NCI-H1436 (cell line): Measurements from ENCODE around the gene AZIN2.
"Not testable (repeated sequence)": the region's sequence is repeated elsewhere in the genome, so short reads cannot be mapped to it uniquely, and the experiment has no call there.

Experiments used
- DNase-seq: peaks from one replicate; lab custom pipeline; 2025; lab: John Stamatoyannopoulos, UW

AZIN2 gene

DNA sequence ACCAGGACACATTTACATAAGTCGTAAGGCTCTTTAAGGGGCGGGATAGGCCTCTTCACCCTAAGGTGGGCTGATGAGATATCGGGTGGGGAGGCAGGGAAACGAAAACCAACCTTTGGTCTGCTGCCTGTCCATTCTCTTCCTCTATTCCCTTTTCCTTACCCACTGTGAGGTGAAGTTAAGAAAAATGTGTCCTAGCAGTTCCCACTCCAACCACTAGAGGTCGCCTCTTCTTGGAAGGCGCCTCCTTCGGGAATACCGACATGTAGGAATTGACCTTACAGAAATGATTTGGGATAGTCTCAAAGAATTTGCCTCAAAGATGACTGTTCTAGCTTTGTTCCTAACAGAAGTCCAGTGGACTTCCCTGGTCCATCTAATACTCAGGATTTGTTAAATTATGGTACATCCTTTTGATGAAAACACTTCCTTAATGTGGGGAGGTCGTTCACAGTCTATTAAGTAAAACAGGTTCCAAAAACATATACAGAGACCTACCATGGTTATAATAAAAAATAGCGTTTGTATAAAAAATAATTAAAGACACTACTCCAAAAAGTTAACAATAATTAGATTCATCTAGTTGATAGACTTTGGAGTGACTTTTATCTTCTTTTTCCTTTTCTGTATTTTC, 14.1 kb downstream of the AZIN2 start:
- DNase-seq, result peak; percentile 30

DNA sequence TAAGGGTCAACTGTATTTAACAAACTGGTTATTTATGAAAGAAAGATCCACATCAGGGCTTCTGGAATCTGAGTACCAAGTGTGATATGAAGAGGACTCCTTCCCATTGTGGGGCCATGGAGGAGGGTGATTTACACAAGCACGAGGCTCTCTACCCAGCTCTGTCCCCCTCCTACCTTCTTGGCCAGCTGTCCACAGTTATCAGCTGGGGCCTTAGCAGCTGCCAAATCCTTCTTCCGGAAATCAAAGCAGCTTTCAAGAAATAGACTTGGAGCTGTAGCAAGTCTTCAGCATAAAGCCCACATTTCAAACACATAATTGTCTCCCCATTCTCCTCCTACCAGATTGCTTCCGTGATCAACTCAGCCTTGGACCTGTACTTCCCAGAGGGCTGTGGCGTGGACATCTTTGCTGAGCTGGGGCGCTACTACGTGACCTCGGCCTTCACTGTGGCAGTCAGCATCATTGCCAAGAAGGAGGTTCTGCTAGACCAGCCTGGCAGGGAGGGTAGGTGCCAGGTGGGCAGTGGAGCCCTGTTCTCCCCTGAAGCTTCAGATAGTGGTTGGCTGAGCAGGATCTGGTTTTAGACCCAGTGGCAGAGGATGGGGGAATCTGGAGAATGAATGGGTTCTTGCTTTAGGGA, 15.5 kb downstream of the AZIN2 start:
- no peak for DNase-seq

DNA sequence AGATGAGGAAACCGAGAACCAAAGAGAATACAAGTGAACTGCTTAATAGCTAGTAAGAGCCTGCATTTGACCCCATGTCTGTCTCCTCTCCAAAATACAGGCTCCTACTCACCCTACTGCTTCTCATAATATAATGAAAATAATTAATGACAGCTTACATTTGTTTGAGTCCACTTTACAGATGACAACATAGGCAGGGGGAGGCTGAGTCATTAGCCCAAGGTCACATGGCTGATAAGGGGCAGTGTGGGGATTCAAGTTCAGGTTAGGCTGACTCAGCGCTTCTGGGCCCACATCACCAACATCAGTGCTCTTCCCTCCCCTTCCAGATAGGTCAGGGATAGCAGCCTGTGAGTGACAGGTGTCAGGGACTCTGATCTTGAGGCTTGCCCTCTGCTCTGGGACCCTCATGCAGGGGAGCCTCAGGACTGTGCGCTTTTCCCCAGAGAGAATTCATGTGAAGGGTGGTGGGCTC, 16.2 kb downstream of the AZIN2 start:
- no peak for DNase-seq

DNA sequence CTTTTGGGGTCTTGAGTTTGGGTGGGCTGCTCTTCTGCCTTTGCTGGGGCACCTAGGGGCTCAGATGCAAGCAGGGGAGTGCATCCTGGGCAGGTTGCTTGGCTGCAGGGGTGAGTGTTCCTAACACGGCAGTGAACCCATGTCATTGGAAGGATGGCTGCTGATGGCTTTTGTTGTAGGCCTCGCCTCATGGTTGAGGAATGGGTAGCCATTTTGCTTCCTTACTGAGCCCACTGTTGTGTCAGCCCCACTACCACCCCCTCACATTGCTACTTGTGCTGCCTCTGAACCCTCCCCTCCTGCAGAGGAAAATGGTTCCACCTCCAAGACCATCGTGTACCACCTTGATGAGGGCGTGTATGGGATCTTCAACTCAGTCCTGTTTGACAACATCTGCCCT, 16.8 kb downstream of the AZIN2 start:
- DNase-seq, result no peak

DNA sequence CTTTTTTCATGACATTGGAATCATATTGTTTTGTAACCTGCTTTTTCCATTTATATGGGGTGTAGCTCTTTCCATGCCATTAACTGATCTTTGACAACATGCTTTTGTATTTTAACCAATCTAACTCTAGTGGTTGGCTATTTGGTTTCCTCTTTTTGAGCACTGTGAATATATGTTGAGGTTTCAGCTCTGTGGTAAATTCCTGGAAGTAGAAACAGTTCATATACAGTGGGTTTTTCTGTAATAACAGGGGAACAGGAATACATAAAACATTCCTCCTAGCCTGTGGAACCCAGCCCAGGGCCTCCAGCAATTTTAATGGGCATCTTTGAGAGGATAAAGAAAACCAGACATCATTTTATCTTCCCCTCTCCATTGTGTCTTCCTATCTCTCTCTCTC, 17.4 kb downstream of the AZIN2 start:
- DNase-seq, result no peak

DNA sequence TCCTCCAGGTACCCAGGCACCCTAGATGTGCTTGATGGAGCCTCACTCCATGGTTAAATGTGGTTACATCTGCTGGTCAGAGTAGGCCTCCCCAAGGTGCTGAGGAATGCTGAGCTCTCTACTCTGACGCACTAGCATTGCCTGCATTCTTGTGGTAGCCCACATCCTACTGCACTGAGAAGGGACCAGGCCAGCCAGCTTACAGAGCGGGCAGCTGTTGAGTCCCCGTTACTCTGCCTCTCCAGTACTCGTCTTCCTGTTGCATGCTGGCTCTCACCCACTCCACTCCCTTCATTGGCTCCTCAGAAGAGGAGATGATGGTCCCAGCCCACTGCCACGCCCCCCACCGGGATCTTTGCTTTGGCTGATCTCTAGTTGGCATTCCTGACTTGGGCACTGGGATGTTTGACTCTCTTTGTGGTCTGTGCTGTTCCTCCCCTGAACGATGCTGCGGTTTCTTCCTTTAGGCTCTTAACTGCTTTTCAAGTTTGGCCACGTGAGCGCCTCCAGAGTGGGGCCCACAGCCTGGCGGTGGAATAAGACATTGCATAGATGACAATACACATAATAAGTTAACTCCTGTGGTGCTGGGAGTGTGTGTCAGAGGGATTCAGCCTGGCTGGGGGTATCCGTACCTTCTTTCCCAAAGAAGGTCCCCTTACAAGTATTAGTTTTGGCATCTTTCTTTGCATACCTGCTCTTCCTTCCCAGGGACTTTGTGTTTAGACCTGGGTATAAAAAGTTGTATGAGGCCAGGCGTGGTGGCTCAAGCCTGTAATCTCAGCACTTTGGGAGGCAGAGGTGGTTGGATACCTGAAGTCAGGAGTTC, 18.6 kb downstream of the AZIN2 start:
- no peak for DNase-seq

DNA sequence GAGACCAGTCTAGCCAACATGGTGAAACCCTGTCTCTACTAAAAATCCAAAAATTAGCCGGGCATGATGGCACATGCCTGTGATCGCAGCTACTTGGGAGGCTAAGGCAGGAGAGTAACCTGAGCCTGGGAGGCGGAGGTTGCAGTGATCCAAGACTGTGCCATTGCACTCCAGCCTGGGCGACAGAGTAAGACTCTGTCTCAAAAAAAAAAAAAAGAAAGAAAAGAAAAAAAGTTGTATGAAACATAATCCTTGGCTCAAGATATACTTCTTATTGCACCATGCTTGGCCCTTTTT, 19.1 kb downstream of the AZIN2 start:
- not testable (repeated sequence) for DNase-seq

DNA sequence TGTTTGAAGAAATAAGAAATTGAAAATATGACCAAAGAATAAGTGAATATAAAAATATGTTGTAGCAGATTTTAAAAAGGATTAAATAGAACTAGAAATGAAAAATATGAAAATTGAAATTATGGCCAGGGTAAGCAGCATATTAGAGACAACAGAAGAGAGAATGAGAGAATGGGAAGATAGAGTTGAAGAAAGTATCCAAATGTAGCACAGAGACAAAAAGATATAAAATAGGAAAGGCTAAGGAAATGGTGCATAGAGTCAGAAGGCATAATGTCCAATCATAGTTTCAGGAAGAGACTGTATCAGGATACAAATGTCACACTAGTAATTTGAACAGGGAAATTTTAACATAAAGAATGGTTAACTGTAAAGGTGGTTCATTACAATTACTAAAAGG, 29.5 kb downstream of the AZIN2 start:
- no peak for DNase-seq

DNA sequence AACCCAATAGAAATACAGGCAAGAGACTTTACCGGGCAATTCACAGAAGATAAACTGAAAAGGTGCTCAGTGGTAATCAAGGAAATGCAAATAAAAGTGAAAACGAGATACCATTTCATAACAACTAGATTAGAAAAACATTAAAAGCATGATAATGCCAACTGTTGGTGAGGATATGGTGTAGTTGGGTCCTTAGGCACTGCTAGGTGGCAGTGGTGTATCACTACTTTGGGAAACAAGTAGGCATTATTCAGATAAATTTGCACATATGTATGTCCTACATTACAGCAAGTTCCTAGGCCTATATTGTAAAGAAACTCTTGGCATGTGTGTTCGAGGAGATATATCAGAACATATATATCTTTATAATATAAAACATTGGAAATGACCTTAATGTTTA, 31.0 kb downstream of the AZIN2 start:
- no peak for DNase-seq

DNA sequence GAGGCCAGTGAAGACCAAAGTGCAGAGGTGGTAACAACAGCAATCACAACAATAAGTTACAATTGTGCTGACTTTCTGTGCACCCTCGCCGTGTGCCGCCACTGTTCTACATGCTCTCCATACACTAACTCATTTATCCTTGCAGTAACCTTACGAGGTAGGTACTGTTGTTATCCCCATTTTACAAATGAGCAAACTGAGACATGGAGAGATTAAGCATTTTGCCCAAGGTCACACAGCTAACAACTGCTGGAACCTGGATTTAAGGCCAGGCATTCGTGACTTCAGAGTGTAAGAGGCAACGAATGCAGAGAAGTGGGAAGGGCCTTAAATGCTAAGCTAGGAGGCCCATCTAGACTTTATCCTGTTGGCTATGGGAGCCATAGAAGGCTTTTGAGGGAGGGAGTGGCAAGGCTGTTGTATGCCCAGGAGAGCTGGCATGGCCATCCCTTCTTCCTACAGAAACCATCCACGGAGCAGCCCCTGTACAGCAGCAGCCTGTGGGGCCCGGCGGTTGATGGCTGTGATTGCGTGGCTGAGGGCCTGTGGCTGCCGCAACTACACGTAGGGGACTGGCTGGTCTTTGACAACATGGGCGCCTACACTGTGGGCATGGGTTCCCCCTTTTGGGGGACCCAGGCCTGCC, 36.6 kb downstream of the AZIN2 start:
- DNase-seq, result no peak

DNA sequence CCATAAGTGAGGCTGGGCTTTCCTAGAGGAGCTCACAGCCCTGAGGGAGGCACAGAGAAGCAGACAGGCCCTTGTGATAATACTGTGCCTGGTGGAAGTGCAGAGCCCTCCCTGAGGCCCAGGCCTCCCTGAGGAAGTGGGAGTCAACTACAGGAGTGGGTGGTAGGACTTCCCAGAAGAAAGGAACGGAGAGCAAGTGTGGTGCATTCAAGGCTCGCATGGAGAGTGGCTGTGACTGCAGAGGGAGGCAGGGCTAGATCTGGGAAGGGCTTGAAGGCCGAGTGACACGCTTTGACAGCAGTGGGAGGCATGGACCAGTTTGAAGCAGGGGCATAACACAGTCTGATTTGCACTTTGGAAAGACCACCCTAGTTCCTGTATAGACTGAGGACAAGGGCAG, 37.3 kb downstream of the AZIN2 start:
- DNase-seq, result no peak

DNA sequence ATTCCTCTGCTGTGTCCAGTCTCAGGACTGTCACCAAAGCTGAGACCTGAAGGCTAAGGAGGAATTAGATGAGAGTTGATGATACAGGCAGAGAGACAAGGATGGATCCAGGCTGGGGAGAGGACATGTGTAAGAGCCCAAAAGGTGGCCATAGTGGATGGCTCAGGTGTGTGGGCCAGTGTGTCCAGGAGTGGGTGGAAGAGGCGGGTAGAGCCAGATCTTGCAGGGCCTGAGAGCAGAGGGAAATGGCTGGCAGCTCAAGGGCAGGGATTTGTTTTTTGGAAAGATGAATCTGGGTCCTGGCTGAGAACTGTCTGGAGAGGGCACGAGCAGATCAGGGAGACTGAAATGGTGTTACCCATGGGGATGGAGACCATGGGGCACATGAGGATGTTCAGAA, 38.1 kb downstream of the AZIN2 start:
- no peak for DNase-seq

DNA sequence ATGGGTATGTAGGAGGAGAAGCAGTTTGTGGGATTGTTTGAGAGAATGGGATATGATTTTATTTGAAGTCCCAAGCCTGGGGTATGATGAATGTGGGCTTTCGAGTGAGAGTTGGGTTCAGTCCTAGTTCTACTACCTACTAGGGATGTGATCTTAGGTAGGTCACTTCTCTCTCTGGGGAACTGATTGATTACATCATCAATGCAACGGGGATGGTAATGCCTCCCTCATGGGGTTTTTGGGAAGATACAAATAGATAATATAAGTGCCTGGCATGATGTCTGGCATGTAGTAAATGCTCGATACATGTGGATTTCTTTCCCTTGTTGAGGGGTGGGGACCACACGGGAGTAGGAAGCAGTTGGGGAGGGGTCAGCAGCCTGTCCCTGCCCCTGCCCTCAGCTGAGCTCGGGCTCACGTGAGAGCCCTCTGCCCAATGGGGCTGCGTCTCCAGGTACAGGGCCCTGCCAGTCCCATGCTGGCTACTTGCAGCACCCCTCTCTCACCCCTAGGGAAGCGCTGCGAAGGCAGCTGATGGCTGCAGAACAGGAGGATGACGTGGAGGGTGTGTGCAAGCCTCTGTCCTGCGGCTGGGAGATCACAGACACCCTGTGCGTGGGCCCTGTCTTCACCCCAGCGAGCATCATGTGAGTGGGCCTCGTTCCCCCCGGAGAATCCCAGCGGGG, 38.7 kb downstream of the AZIN2 start:
- no peak for DNase-seq

DNA sequence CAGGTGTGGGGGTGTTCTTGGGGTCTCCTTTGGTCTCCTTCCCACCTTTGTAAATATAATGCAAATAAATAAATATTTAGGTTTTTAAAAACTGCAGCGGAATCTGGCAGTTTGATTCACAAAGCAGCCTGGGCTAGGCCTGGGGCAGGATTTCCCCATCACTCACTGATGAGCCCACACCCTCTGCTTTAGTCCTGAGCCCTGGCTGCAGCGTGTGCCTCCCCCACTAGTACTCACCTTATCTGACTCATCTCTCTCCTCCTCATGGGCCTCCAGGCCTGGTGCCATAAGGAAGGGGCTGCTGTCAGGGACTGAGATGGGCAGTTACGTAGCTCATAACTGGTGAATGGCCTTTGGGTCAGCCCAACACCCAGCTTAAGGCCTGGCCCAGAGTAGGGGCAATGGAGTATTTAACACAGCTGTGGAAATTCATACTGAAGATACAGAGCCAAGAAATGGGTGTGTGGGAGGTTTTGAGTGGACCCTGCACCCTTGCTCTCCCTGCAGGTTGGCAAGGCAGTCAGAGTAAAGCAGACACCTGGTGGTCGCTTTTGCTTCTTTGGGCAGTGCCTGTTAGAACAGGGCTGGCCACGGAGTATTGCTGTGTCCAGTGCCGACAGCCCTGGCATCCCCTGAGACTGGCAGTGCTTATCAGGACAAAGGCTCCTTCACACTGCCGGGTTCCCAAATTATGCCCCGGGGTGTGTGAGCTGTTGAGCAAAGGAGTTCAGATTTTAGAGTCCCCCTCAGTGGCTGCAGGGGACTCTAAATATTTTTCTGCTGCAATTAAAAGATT, 39.7 kb downstream of the AZIN2 start:
- no peak for DNase-seq

DNA sequence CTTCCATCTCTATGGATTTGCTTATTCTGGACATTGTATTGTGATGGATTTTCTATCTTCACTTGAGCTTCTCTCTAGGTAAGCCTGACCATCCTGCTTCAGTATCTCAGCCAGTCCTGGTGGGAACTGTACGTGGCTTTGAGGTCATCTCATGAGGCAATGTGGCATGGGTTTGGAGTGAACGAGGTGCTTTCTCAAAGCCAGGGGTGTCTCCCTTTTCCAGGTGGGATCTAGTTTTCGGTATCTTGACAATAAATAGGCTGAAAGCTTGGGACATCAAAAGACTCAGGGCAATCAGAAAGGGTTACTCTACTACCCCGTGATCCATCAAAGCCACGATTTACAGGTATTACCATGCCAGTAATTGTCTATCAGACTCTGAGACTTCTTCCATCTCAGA, 40.8 kb downstream of the AZIN2 start:
- no peak for DNase-seq

DNA sequence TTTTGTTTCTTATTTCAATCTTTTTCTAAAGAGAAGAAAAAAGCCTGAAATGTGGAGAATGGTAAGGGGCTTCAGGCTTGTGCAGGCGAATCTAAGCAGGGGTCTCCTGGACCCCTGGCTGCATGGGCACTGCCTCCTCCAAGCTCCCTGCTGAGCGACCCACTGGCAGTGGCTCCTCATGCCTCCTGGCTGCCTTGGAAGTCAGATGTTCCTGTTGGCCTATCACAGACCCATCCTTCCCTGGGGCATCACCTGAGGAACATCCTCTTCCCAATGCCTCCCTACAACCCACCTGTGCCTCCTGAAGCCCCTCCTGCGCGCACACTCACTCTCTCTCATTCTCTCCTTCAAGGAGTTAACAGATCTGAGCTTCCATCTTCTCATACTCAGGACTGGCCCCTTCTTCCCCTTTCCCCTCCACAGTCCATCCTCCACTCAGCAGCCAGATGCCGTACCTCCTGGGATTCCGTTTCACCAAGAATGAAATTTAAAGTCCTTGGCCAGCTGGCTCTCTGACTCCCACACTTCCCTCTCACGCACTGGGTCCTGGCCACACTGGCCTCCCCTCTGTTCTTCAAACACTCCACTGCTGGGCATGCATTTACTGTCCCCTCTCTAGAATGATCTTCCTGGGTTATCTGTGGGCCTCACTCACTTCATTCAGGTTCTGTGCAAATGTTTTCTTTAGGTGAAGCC, 41.7 kb downstream of the AZIN2 start:
- DNase-seq, result no peak

DNA sequence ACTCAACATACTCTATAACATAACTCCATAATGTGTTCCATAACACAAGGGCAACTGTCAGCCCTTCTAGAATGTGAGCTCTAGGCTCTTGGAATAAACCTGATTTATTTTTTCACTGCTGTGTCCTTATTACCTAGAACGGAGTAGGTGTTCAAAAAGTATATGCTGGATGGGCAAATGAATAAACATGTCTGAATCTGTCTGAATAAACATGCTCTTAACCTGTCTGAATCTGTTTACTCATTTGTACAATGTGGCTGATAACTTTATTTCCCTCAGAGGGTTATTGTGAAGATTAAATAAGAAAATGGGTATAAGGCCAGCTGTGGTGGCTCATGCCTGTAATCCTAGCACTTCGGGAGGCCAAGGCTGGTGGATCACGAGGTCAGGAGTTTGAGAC, 42.3 kb downstream of the AZIN2 start:
- no peak for DNase-seq

DNA sequence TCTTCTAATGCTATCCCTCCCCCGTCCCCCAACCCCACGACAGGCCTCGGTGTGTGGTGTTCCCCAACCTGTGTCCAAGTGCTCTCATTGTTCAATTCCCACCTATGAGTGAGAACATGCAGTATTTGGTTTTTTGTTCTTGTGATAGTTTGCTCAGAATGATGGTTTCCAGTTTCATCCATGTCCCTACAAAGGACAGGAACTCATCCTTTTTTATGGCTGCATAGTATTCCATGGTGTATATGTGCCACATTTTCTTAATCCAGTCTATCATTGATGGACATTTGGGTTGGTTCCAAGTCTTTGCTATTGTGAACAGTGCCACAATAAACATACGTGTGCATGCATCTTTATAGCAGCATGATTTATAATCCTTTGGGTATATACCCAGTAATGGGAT, 43.7 kb downstream of the AZIN2 start:
- DNase-seq, result not testable (repeated sequence)

DNA sequence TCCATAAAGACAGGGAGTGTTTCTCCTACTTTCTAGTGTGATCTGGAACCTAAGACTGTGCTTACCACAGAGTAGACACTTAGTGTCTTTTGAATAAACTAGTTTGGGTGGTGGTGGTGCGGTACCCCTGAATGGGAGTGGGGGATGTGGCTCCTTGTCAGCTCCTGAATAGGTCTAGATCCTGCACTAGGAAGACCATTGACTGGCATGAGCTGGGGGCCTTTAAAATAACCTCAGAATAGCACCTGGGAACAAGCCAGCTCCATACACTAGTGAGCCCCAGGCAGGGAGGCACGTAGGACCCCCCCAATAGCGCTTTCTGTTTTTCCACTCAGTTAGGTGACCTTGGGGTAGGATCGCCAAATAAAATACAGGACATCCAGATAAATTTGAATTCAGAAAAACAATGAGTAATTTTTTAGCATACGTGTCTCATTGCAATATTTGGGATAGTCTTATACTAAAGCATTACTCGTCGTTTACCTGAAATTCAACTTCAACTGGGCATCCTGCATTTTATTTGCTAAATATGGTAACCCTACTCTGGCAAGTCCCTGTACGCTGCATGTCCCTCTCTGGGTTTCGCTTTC, 45.6 kb downstream of the AZIN2 start:
- DNase-seq, result no peak
